GM23338 (cell line): ENCODE results near the gene MUTYH. TPM values are rescaled to one million over a fixed set of nuclear protein-coding genes. Genes with fewer than 3 reads are reported as not detected.

Experiments used
- ATAC-seq: fragments of 200-7000 bp; cut with Tn5 transposase; 3 replicates; pipeline ENCODE4 v1.9.1; 2020
- DNase-seq: peaks from one replicate; pipeline ENCODE4 v3.0.0-alpha.2; 2015; ENCODE audit warnings: low spot score
- H2AFZ ChIP-seq: fragments of 200-600 bp; sonication (generic); 2 replicates; pipeline ENCODE4 v1.8.0; 2016; ENCODE audit warnings: antibody characterized with exemption, mild to moderate bottlenecking, moderate library complexity
- H3F3A ChIP-seq: fragments of 200-600 bp; sonication (generic); replicated peaks from 2 replicates; pipeline ENCODE4 v1.8.0; 2017; ENCODE audit warnings: antibody characterized with exemption, mixed run types, low read depth
- H3K27ac ChIP-seq: fragments of 200-600 bp; sonication (generic); 2 replicates; pipeline ENCODE4 v1.6.1; 2016; ENCODE audit warnings: low read depth
- H3K27me3 ChIP-seq: fragments of 200-600 bp; sonication (generic); 2 replicates; pipeline ENCODE4 v1.8.0; 2016; ENCODE audit warnings: mild to moderate bottlenecking, mixed run types, moderate library complexity; ENCODE audit not compliant: insufficient read depth
- H3K36me3 ChIP-seq: fragments of 200-600 bp; sonication (generic); 2 replicates; pipeline ENCODE4 v1.8.0; 2016; ENCODE audit warnings: mild to moderate bottlenecking; ENCODE audit not compliant: insufficient read depth
- H3K4me1 ChIP-seq: fragments of 200-600 bp; sonication (generic); 2 replicates; pipeline ENCODE4 v1.8.0; 2016; ENCODE audit warnings: mild to moderate bottlenecking, moderate library complexity; ENCODE audit not compliant: insufficient read depth
- H3K4me2 ChIP-seq: fragments of 200-600 bp; sonication (generic); 2 replicates; pipeline ENCODE4 v1.7.1; 2017; ENCODE audit warnings: mixed run types
- H3K4me3 ChIP-seq: fragments of 200-600 bp; sonication (generic); 2 replicates; pipeline ENCODE4 v1.6.1; 2016; ENCODE audit warnings: mixed run types
- H3K79me2 ChIP-seq: fragments of 200-600 bp; sonication (generic); replicated peaks from 2 replicates; pipeline ENCODE4 v1.8.0; 2017; ENCODE audit warnings: mild to moderate bottlenecking; ENCODE audit not compliant: insufficient read depth
- H3K9me2 ChIP-seq: fragments of 200-600 bp; sonication (generic); 2 replicates; pipeline ENCODE4 v1.8.0; 2017; ENCODE audit not compliant: insufficient read depth
- H4K20me1 ChIP-seq: fragments of 200-600 bp; sonication (generic); replicated peaks from 2 replicates; pipeline ENCODE4 v1.8.0; 2017; ENCODE audit warnings: mild to moderate bottlenecking; ENCODE audit not compliant: insufficient read depth
- H3K27ac Mint-ChIP-seq: 2 replicates; pipeline ENCODE4 v1.8.0; 2020; ENCODE audit warnings: inconsistent platforms, mild to moderate bottlenecking, moderate library complexity, mixed read lengths
- H3K27me3 Mint-ChIP-seq: 3 replicates; pipeline ENCODE4 v1.8.0; 2022; ENCODE audit warnings: low read depth, mild to moderate bottlenecking, moderate library complexity, mixed read lengths, inconsistent platforms; ENCODE audit not compliant: insufficient read depth, poor library complexity
- H3K36me3 Mint-ChIP-seq: 3 replicates; pipeline ENCODE4 v1.8.0; 2021; ENCODE audit warnings: low read depth, mild to moderate bottlenecking, inconsistent platforms, moderate library complexity, mixed read lengths
- H3K4me1 Mint-ChIP-seq: 3 replicates; pipeline ENCODE4 v1.8.0; 2020; ENCODE audit warnings: mild to moderate bottlenecking, inconsistent platforms, mixed read lengths
- H3K4me3 Mint-ChIP-seq: 3 replicates; pipeline ENCODE4 v1.8.0; 2021; ENCODE audit warnings: moderate library complexity, mild to moderate bottlenecking, inconsistent platforms, mixed read lengths
- H3K9me3 Mint-ChIP-seq: 3 replicates; pipeline ENCODE4 v1.8.0; 2020; ENCODE audit warnings: moderate library complexity, mild to moderate bottlenecking, inconsistent platforms, mixed read lengths
- ETS1 ChIP-seq: IDR thresholded peaks from 2 replicates; pipeline ENCODE4 v1.6.1; 2016; ENCODE audit warnings: antibody characterized with exemption
- EZH2 ChIP-seq: fragments of 200-600 bp; sonication (generic); IDR thresholded peaks from one replicate; pipeline ENCODE4 v1.8.0; 2017; ENCODE audit warnings: antibody characterized with exemption, mild to moderate bottlenecking, low read depth; ENCODE audit not compliant: unreplicated experiment
- NANOG ChIP-seq: IDR thresholded peaks from 2 replicates; pipeline ENCODE4 v1.6.1; 2016; ENCODE audit warnings: antibody characterized with exemption, borderline replicate concordance
- POLR2AphosphoS5 ChIP-seq: IDR thresholded peaks from 2 replicates; pipeline ENCODE4 v1.6.1; 2016; ENCODE audit warnings: antibody characterized with exemption, low read depth
- ZNF114 ChIP-seq: fragments of 250-450 bp; sonication (Bioruptor Pico); IDR thresholded peaks from 2 replicates; pipeline ENCODE4 v1.5.0; 2020; ENCODE audit warnings: mild to moderate bottlenecking, moderate library complexity
- ZNF462 ChIP-seq: fragments of 250-450 bp; sonication (Bioruptor Pico); IDR thresholded peaks from 2 replicates; pipeline ENCODE4 v1.5.0; 2020; ENCODE audit warnings: mild to moderate bottlenecking, moderate library complexity
- polyA plus RNA-seq: library from polyadenylated mRNA; unstranded; fragments of >200 nt; fragmentation: Nextera tagmentation; extraction: Ambion mirVana; gene quantifications from 2 replicates; pipeline ENCODE4 v1.2.1, GENCODE V29; 2016
- total RNA-seq: library from RNA; depleted of rRNA; stranded (reverse); fragments of >200 nt; shearing (Covaris generic); gene quantifications from 2 replicates; pipeline ENCODE4 v1.2.3, GENCODE V29; 2014

The MUTYH gene
- total and polyA plus RNA-seq, 2 experiments from 2014 or later: 47.9 to 67.4 TPM

GRCh38 chr1:45334308-45335245, 5.7 kb downstream of the MUTYH start (continued):
- TF ChIP-seq ZNF462 (CRISPR knock-in tag): no peak
- no peak for TF ChIP-seq EZH2
- no peak for TF ChIP-seq POLR2AphosphoS5
- TF ChIP-seq ZNF114: no peak

GRCh38 chr1:45332346-45332720, 7.9 kb downstream of the MUTYH start:
- no peak for ATAC-seq
- Histone ChIP-seq H3K27me3 (no peaks in the 10 kb centered on the region), H4K20me1 (peaks cover 9% of the 10 kb centered on the region; the same call in 1 of the 2 replicates), H3K36me3 (peaks cover 3% of the 10 kb centered on the region; the same call in 1 of the 2 replicates), H3K79me2 (peaks cover 18% of the 10 kb centered on the region), H3K4me2 (no peak overlapping the region), H3F3A (peaks cover 8% of the 10 kb centered on the region; the same call in 1 of the 2 replicates), H3K4me1 (peaks cover 24% of the 10 kb centered on the region), H2AFZ (no peak overlapping the region), H3K9me2 (no peaks in the 10 kb centered on the region), H3K4me3 (no peak overlapping the region), H3K27ac (no peak overlapping the region)
- TF ChIP-seq NANOG (no peak), POLR2AphosphoS5 (no peak), ETS1 (no peak), EZH2 (no peak)
- H3K4me1 Mint-ChIP-seq: peaks cover 50% of the 10 kb centered on the region
- H3K27me3 Mint-ChIP-seq: peaks cover 6% of the 10 kb centered on the region
- no peak for DNase-seq
- no peak overlapping the region for H3K27ac Mint-ChIP-seq
- peaks cover 55% of the 10 kb centered on the region for H3K36me3 Mint-ChIP-seq
- H3K9me3 Mint-ChIP-seq: no peaks in the 10 kb centered on the region; the same call in 2 of the 3 replicates
- H3K4me3 Mint-ChIP-seq: no peak overlapping the region
